GM23338 (cell line): ENCODE results near the gene CATSPER3.

Experiments used
- CREB1 ChIP-seq: fragments of 250-450 bp; sonication (Bioruptor Pico); IDR thresholded peaks from 2 replicates; pipeline ENCODE4 v1.5.0; 2020; ENCODE audit warnings: low read depth, mild to moderate bottlenecking, moderate library complexity
- EZH2 ChIP-seq: fragments of 200-600 bp; sonication (generic); IDR thresholded peaks from one replicate; pipeline ENCODE4 v1.8.0; 2017; ENCODE audit warnings: antibody characterized with exemption, mild to moderate bottlenecking, low read depth; ENCODE audit not compliant: unreplicated experiment
- EZH2phosphoT487 ChIP-seq: fragments of 200-600 bp; sonication (generic); IDR thresholded peaks from one replicate; pipeline ENCODE4 v1.8.1; 2018; ENCODE audit warnings: antibody characterized with exemption; ENCODE audit not compliant: unreplicated experiment
- JUNB ChIP-seq: IDR thresholded peaks from one replicate; pipeline ENCODE4 v1.6.1; 2016; ENCODE audit warnings: antibody characterized with exemption; ENCODE audit not compliant: unreplicated experiment
- POLR2AphosphoS5 ChIP-seq: IDR thresholded peaks from 2 replicates; pipeline ENCODE4 v1.6.1; 2016; ENCODE audit warnings: antibody characterized with exemption, low read depth
- TF ChIP-seq, protein P1 (sequence below), 2 experiments: fragments of 200-600 bp in 1 of 2; sonication (generic) in 1 of 2; conservative IDR thresholded peaks; 2 replicates each; pipeline versions ENCODE4 v1.5.1 to v1.6.1; 2016 to 2017; ENCODE audit warnings: antibody characterized with exemption in 2 of 2, low read depth in 2 of 2, mild to moderate bottlenecking in 2 of 2, moderate library complexity in 1 of 2
- TF ChIP-seq, protein P2 (sequence below): IDR thresholded peaks from one replicate; pipeline ENCODE4 v1.6.1; 2018; ENCODE audit warnings: antibody characterized with exemption; ENCODE audit not compliant: unreplicated experiment

DNA sequence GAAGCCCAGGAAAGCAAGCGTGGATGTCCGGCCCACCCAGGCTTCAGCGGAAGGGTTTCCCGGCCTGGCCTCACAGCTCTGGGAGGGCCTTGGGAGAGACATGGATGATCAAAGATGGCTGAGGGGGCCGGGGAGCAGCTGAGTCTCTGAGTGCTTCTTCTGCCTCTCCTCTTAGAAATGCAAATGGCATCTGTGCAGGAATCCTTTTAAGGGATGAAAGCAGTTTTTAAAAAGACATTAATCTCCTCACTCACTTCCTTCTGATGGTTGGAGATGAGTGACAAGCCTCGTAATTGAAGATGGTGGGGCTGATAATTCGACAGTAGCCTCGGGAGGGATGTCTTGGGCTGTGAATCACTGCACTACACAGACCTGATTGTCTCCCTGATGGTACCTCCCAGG lies 90.6 kb downstream of the CATSPER3 start:
- TF ChIP-seq, protein P1, sequence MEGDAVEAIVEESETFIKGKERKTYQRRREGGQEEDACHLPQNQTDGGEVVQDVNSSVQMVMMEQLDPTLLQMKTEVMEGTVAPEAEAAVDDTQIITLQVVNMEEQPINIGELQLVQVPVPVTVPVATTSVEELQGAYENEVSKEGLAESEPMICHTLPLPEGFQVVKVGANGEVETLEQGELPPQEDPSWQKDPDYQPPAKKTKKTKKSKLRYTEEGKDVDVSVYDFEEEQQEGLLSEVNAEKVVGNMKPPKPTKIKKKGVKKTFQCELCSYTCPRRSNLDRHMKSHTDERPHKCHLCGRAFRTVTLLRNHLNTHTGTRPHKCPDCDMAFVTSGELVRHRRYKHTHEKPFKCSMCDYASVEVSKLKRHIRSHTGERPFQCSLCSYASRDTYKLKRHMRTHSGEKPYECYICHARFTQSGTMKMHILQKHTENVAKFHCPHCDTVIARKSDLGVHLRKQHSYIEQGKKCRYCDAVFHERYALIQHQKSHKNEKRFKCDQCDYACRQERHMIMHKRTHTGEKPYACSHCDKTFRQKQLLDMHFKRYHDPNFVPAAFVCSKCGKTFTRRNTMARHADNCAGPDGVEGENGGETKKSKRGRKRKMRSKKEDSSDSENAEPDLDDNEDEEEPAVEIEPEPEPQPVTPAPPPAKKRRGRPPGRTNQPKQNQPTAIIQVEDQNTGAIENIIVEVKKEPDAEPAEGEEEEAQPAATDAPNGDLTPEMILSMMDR (conservative IDR thresholded peaks at IDR 0.05; ENCODE audit: low read depth in 2 of 2), result no peak
- TF ChIP-seq EZH2, result no peak
- TF ChIP-seq JUNB, result no peak
- no peak for TF ChIP-seq POLR2AphosphoS5
- no peak for TF ChIP-seq EZH2phosphoT487
- TF ChIP-seq, protein P2, sequence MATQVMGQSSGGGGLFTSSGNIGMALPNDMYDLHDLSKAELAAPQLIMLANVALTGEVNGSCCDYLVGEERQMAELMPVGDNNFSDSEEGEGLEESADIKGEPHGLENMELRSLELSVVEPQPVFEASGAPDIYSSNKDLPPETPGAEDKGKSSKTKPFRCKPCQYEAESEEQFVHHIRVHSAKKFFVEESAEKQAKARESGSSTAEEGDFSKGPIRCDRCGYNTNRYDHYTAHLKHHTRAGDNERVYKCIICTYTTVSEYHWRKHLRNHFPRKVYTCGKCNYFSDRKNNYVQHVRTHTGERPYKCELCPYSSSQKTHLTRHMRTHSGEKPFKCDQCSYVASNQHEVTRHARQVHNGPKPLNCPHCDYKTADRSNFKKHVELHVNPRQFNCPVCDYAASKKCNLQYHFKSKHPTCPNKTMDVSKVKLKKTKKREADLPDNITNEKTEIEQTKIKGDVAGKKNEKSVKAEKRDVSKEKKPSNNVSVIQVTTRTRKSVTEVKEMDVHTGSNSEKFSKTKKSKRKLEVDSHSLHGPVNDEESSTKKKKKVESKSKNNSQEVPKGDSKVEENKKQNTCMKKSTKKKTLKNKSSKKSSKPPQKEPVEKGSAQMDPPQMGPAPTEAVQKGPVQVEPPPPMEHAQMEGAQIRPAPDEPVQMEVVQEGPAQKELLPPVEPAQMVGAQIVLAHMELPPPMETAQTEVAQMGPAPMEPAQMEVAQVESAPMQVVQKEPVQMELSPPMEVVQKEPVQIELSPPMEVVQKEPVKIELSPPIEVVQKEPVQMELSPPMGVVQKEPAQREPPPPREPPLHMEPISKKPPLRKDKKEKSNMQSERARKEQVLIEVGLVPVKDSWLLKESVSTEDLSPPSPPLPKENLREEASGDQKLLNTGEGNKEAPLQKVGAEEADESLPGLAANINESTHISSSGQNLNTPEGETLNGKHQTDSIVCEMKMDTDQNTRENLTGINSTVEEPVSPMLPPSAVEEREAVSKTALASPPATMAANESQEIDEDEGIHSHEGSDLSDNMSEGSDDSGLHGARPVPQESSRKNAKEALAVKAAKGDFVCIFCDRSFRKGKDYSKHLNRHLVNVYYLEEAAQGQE, result no peak
- TF ChIP-seq CREB1 (CRISPR knock-in tag), result no peak
